Breast epithelium (tissue), 3 donors: ENCODE data around the gene PTPRN2.

Experiments used
- CTCF ChIP-seq, 3 donors: fragments of 450-650 bp; IDR thresholded peaks; one replicate each; pipeline ENCODE4 v1.5.1; 2016 to 2017; ENCODE audit warnings: antibody characterized with exemption in 3 of 3, mild to moderate bottlenecking in 3 of 3, moderate library complexity in 3 of 3
- POLR2A ChIP-seq: fragments of 450-650 bp; IDR thresholded peaks from one replicate; pipeline ENCODE4 v1.6.1; 2016; ENCODE audit warnings: antibody characterized with exemption, mild to moderate bottlenecking, moderate library complexity

GRCh38 chr7:157900556-157900955 lies 687.1 kb downstream of the PTPRN2 start:
- TF ChIP-seq CTCF (IDR thresholded peaks at IDR 0.05) = no peak
- TF ChIP-seq POLR2A = no peak
